ENCODE results near the gene RPS21.

Gene RPS21

GRCh38 chr20:62437927-62438326 lies 51.0 kb downstream of the RPS21 start:
- no peaks in the 10 kb centered on the region for H4K20me1 ChIP-seq (ENCODE audit: low read depth, low read length)
- no peak overlapping the region for H2AFZ ChIP-seq (ENCODE audit: low read depth, low read length, severe bottlenecking)
- H3K9me2 ChIP-seq (replicated peaks; ENCODE audit: insufficient read depth, low read length): no peaks in the 10 kb centered on the region
- H3F3A ChIP-seq (ENCODE audit: insufficient read depth): no peaks in the 10 kb centered on the region
- H3K27ac ChIP-seq (ENCODE audit: low read depth, low read length): no peak overlapping the region
- H3K9me3 ChIP-seq (ENCODE audit: insufficient read depth, low read length): no peaks in the 10 kb centered on the region
- TF ChIP-seq, protein P1, sequence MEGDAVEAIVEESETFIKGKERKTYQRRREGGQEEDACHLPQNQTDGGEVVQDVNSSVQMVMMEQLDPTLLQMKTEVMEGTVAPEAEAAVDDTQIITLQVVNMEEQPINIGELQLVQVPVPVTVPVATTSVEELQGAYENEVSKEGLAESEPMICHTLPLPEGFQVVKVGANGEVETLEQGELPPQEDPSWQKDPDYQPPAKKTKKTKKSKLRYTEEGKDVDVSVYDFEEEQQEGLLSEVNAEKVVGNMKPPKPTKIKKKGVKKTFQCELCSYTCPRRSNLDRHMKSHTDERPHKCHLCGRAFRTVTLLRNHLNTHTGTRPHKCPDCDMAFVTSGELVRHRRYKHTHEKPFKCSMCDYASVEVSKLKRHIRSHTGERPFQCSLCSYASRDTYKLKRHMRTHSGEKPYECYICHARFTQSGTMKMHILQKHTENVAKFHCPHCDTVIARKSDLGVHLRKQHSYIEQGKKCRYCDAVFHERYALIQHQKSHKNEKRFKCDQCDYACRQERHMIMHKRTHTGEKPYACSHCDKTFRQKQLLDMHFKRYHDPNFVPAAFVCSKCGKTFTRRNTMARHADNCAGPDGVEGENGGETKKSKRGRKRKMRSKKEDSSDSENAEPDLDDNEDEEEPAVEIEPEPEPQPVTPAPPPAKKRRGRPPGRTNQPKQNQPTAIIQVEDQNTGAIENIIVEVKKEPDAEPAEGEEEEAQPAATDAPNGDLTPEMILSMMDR (IDR thresholded peaks at IDR 0.05; ENCODE audit: insufficient read depth, low read length, poor library complexity, severe bottlenecking): no peak
- TF ChIP-seq EZH2phosphoT487 (conservative IDR thresholded peaks at IDR 0.05; ENCODE audit: low read length): no peak
- H3K36me3 ChIP-seq (ENCODE audit: low read length): no peaks in the 10 kb centered on the region
- no peaks in the 10 kb centered on the region for H3K79me2 ChIP-seq (ENCODE audit: insufficient read depth, low read length)
- H3K9ac ChIP-seq (ENCODE audit: low read length): no peak overlapping the region
- H3K4me2 ChIP-seq (ENCODE audit: low read depth, low read length, poor library complexity, severe bottlenecking): no peak overlapping the region
- H3K27me3 ChIP-seq (ENCODE audit: low read length): no peaks in the 10 kb centered on the region
- no peak overlapping the region for H3K4me3 ChIP-seq (ENCODE audit: insufficient read depth, low read length, poor library complexity, severe bottlenecking)
